ENCODE data around the gene ANKFN1. TPM values are rescaled to one million over a fixed set of nuclear protein-coding genes. Genes with fewer than 3 reads are reported as not detected.

Gene ANKFN1
- total RNA-seq, 1 donor from 2014 or later, result 1.6 TPM

DNA sequence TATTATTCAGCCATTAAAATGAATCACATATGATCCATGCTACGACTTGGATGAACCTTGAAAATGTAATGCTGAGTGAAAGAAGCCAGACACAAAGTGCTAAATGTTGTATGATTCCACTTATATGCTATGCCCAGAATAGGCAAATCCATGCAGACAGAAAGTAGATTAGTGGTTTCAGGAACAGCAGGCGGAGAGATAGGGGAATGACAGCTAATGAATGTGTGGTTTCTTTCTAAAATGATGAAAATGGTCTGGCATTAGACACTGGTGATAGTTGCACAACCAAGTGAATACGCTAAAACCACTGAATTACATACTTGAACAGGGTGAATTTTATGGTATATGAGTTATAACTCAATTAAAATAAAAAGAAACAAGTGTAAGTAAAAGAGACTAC, 318.4 kb downstream of the ANKFN1 start:
- H3K4me1 ChIP-seq (ENCODE audit: control insufficient read depth in 3 of 3, insufficient read depth in 3 of 3, low read length in 3 of 3), result peaks cover 0 to 3% (median 0%) of the 10 kb centered on the region in 3 donors
- no peaks in the 10 kb centered on the region for H3K27me3 ChIP-seq (ENCODE audit: control insufficient read depth in 3 of 3, insufficient read depth in 3 of 3, low read length in 3 of 3)
- no peak overlapping the region for H3K9ac ChIP-seq (ENCODE audit: low read depth in 1 of 3, low read length in 3 of 3)
- no peak overlapping the region for H3K4me3 ChIP-seq (ENCODE audit: low read length in 3 of 3)
- H3K36me3 ChIP-seq (ENCODE audit: control insufficient read depth in 3 of 3, insufficient read depth in 3 of 3, low read length in 3 of 3), result no peaks in the 10 kb centered on the region
- H3K27ac ChIP-seq (ENCODE audit: low read depth, low read length), result no peak overlapping the region
- H3K9me3 ChIP-seq (ENCODE audit: control insufficient read depth in 3 of 3, low read length in 3 of 3), result peaks cover 0 to 2% (median 0%) of the 10 kb centered on the region in 3 donors

DNA sequence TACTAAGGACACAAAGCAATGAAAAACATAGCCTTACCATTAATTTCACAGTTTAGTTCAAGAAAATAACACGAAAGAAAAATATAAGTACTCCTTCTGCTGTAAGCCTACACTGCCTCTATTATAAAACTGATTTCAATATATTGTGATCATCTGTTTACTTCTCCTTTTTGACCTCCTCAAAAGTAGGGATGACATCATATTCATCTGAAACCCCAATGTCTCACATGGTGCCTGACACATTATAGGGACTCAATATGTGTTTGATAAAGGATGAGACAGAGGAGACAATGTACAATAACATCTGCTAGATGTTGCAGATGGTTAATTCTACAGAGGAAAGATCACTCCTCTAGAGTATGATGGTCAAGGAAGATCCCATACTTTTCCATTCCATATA, 321.8 kb downstream of the ANKFN1 start:
- H3K4me1 ChIP-seq (ENCODE audit: control insufficient read depth in 3 of 3, insufficient read depth in 3 of 3, low read length in 3 of 3), result no peaks in the 10 kb centered on the region
- peaks cover 0 to 2% (median 0%) of the 10 kb centered on the region in 3 donors for H3K9me3 ChIP-seq (ENCODE audit: control insufficient read depth in 3 of 3, low read length in 3 of 3)
- no peaks in the 10 kb centered on the region for H3K27me3 ChIP-seq (ENCODE audit: control insufficient read depth in 3 of 3, insufficient read depth in 3 of 3, low read length in 3 of 3)
- no peak overlapping the region for H3K27ac ChIP-seq (ENCODE audit: low read depth, low read length)
- H3K4me3 ChIP-seq (ENCODE audit: low read length in 3 of 3), result no peak overlapping the region
- H3K9ac ChIP-seq (ENCODE audit: low read depth in 1 of 3, low read length in 3 of 3), result no peak overlapping the region
- no peaks in the 10 kb centered on the region for H3K36me3 ChIP-seq (ENCODE audit: control insufficient read depth in 3 of 3, insufficient read depth in 3 of 3, low read length in 3 of 3)

DNA sequence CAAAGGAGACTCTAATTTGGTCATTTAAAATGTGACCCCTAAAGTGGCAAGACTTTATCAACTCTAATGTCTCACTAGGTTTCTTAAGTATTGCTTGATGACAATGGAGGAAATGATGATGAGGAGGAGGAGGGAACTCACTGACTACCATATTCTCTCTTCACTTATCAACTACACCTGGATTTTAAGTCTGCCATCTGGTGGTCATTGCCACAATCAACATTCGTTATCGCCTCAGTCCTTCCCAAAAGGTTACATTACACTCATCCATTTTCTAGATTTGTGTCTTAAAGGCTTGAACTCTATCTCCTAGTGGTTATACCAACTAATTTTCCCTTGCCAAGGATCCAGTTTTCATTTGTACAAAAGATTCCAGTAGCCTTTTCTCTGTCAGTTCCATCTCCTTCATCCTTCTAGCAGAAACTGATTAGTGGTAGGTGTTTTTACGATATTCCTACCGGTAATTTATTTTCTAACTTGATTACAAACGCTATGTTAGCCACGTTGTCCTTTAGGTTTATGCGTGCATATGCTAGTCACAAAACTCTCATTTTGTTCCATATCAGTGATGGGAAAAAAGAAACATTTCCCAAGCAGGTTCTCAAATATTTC, 325.7 kb downstream of the ANKFN1 start:
- H3K36me3 ChIP-seq (ENCODE audit: control insufficient read depth in 3 of 3, insufficient read depth in 3 of 3, low read length in 3 of 3), result no peaks in the 10 kb centered on the region
- no peak overlapping the region for H3K9ac ChIP-seq (ENCODE audit: low read depth in 1 of 3, low read length in 3 of 3)
- no peak overlapping the region for H3K4me3 ChIP-seq (ENCODE audit: low read length in 3 of 3)
- H3K27me3 ChIP-seq (ENCODE audit: control insufficient read depth in 3 of 3, insufficient read depth in 3 of 3, low read length in 3 of 3), result no peaks in the 10 kb centered on the region
- H3K27ac ChIP-seq (ENCODE audit: low read depth, low read length), result no peak overlapping the region
- H3K4me1 ChIP-seq (ENCODE audit: control insufficient read depth in 3 of 3, insufficient read depth in 3 of 3, low read length in 3 of 3), result peaks cover 3 to 11% (median 8%) of the 10 kb centered on the region in 3 donors
- H3K9me3 ChIP-seq (ENCODE audit: control insufficient read depth in 3 of 3, low read length in 3 of 3), result no peaks in the 10 kb centered on the region

DNA sequence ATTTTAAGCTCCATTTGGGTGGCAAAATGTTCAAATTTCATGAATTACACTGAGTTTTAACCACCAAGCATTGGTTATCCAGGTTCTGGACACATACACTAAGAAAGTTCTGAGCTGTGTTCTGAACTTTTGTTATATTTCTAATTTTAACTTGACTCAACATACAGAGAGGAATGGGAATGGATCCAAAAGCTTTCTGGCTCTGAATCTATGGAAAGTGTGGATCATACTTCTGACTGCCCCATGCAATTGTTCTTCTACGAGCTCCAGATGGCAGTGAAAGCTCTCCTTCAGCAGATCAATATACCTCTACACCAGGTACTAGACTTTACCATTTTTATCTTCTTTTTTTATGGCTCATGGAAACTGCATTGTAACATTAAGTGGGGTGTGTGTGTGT, 327.2 kb downstream of the ANKFN1 start:
- no peaks in the 10 kb centered on the region for H3K9me3 ChIP-seq (ENCODE audit: control insufficient read depth in 3 of 3, low read length in 3 of 3)

DNA sequence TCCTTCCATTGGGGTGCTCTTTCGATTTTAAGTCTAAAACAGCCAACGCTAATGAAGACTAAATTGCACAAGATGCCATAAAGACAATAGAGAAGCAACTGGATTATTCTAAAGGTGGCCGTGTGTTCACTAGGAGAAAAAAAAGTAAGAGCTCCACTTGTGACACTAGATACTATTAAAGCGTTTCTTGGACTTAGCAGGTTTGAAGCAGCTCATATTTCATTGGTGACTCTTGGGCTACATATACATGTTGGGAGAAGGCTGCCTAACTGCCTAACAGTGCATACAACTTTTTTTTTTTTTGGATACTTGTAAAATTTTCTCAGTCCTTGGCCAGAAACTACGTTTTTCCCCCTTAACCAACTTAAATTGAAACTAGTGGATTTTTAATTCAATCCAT, 328.4 kb downstream of the ANKFN1 start:
- Histone ChIP-seq H3K27me3 (ENCODE audit: control insufficient read depth in 3 of 3, insufficient read depth in 3 of 3, low read length in 3 of 3) (no peaks in the 10 kb centered on the region), H3K4me3 (ENCODE audit: low read length in 3 of 3) (peak overlapping the region in 1 of 3 donors; percentile 11), H3K36me3 (ENCODE audit: control insufficient read depth in 3 of 3, insufficient read depth in 3 of 3, low read length in 3 of 3) (no peaks in the 10 kb centered on the region), H3K9ac (ENCODE audit: low read depth in 1 of 3, low read length in 3 of 3) (no peak overlapping the region), H3K9me3 (ENCODE audit: control insufficient read depth in 3 of 3, low read length in 3 of 3) (no peaks in the 10 kb centered on the region), H3K27ac (ENCODE audit: low read depth, low read length) (no peak overlapping the region), H3K4me1 (ENCODE audit: control insufficient read depth in 3 of 3, insufficient read depth in 3 of 3, low read length in 3 of 3) (peaks cover 3 to 14% (median 8%) of the 10 kb centered on the region in 3 donors)

More for the DNA sequence above, 327.2 kb downstream of the ANKFN1 start:
- H3K4me1 ChIP-seq (ENCODE audit: control insufficient read depth in 3 of 3, insufficient read depth in 3 of 3, low read length in 3 of 3), result peaks cover 3 to 14% (median 8%) of the 10 kb centered on the region in 3 donors
- no peak overlapping the region for H3K27ac ChIP-seq (ENCODE audit: low read depth, low read length)
- H3K9ac ChIP-seq (ENCODE audit: low read depth in 1 of 3, low read length in 3 of 3), result no peak overlapping the region
- no peaks in the 10 kb centered on the region for H3K36me3 ChIP-seq (ENCODE audit: control insufficient read depth in 3 of 3, insufficient read depth in 3 of 3, low read length in 3 of 3)
- H3K27me3 ChIP-seq (ENCODE audit: control insufficient read depth in 3 of 3, insufficient read depth in 3 of 3, low read length in 3 of 3), result no peaks in the 10 kb centered on the region
- H3K4me3 ChIP-seq (ENCODE audit: low read length in 3 of 3), result no peak overlapping the region

DNA sequence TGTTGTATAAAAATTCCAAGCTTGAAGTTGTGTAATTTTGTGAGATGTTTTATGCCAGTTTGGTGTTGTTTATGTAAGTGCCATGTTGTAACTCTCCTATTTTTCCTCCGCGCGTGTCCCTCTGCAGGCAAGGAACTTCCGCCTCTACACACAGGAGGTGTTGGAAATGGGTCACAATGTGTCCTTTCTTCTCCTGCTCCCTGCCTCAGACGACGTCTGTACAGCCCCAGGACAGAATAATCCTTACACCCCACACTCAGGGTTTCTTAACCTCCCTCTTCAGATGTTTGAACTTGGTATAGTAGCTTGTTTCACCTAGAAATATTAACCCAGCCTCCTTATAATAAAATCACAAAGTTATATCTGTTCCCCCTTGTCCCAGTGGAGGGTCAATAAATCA, 329.0 kb downstream of the ANKFN1 start:
- no peaks in the 10 kb centered on the region for H3K9me3 ChIP-seq (ENCODE audit: control insufficient read depth in 3 of 3, low read length in 3 of 3)
- H3K4me3 ChIP-seq (ENCODE audit: low read length in 3 of 3), result no peak overlapping the region
- H3K36me3 ChIP-seq (ENCODE audit: control insufficient read depth in 3 of 3, insufficient read depth in 3 of 3, low read length in 3 of 3), result no peaks in the 10 kb centered on the region
- no peak overlapping the region for H3K9ac ChIP-seq (ENCODE audit: low read depth in 1 of 3, low read length in 3 of 3)
- no peak overlapping the region for H3K27ac ChIP-seq (ENCODE audit: low read depth, low read length)
- H3K4me1 ChIP-seq (ENCODE audit: control insufficient read depth in 3 of 3, insufficient read depth in 3 of 3, low read length in 3 of 3), result peaks cover 3 to 14% (median 8%) of the 10 kb centered on the region in 3 donors
- H3K27me3 ChIP-seq (ENCODE audit: control insufficient read depth in 3 of 3, insufficient read depth in 3 of 3, low read length in 3 of 3), result no peaks in the 10 kb centered on the region

DNA sequence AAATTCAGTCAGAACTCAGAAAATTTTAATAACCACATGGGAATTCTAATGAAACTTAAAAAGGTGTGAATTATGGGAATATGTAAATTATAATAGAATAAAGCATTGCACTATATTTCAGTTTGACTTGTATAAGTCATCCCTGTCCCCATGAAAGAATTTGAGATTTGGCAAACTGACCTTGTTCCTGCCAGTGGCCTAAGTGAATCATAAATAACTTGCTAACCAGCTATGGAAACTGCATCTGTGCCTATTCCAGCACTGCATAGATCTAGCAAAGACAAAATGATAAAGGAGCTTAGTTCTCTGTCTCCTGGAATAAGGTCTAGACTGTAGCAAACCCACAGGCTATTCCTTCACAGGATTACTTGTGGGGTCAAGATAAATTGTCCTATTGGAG, 333.5 kb downstream of the ANKFN1 start:
- Histone ChIP-seq H3K4me3 (ENCODE audit: low read length in 3 of 3) (no peak overlapping the region), H3K9ac (ENCODE audit: low read depth in 1 of 3, low read length in 3 of 3) (no peak overlapping the region), H3K4me1 (ENCODE audit: control insufficient read depth in 3 of 3, insufficient read depth in 3 of 3, low read length in 3 of 3) (peaks cover 0 to 7% (median 0%) of the 10 kb centered on the region in 3 donors), H3K27me3 (ENCODE audit: control insufficient read depth in 3 of 3, insufficient read depth in 3 of 3, low read length in 3 of 3) (no peaks in the 10 kb centered on the region), H3K36me3 (ENCODE audit: control insufficient read depth in 3 of 3, insufficient read depth in 3 of 3, low read length in 3 of 3) (no peaks in the 10 kb centered on the region), H3K9me3 (ENCODE audit: control insufficient read depth in 3 of 3, low read length in 3 of 3) (no peaks in the 10 kb centered on the region), H3K27ac (ENCODE audit: low read depth, low read length) (no peak overlapping the region)

DNA sequence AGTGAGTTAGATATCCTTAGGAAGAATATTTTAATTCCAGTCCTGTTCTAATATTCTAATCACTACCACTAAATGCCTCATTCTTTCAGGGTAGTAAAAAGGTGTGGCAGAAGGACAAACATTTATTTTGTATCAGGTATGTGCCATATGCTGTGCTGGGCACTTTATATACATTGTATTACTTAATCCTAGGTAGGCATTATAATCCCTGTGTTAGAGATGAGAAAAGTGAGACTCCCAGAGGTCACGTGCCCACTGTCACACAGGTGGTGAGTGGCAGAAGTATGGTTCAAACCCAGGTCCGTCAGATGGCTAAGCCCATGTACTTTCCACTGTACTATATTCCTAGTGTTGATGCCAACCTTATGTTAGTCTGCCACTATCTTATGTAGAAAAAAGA, 335.5 kb downstream of the ANKFN1 start:
- no peaks in the 10 kb centered on the region for H3K27me3 ChIP-seq (ENCODE audit: control insufficient read depth in 3 of 3, insufficient read depth in 3 of 3, low read length in 3 of 3)
- H3K4me1 ChIP-seq (ENCODE audit: control insufficient read depth in 3 of 3, insufficient read depth in 3 of 3, low read length in 3 of 3), result peaks cover 0 to 4% (median 0%) of the 10 kb centered on the region in 3 donors
- no peaks in the 10 kb centered on the region for H3K9me3 ChIP-seq (ENCODE audit: control insufficient read depth in 3 of 3, low read length in 3 of 3)
- no peak overlapping the region for H3K4me3 ChIP-seq (ENCODE audit: low read length in 3 of 3)
- H3K27ac ChIP-seq (ENCODE audit: low read depth, low read length), result no peak overlapping the region
- no peaks in the 10 kb centered on the region for H3K36me3 ChIP-seq (ENCODE audit: control insufficient read depth in 3 of 3, insufficient read depth in 3 of 3, low read length in 3 of 3)
- no peak overlapping the region for H3K9ac ChIP-seq (ENCODE audit: low read depth in 1 of 3, low read length in 3 of 3)

DNA sequence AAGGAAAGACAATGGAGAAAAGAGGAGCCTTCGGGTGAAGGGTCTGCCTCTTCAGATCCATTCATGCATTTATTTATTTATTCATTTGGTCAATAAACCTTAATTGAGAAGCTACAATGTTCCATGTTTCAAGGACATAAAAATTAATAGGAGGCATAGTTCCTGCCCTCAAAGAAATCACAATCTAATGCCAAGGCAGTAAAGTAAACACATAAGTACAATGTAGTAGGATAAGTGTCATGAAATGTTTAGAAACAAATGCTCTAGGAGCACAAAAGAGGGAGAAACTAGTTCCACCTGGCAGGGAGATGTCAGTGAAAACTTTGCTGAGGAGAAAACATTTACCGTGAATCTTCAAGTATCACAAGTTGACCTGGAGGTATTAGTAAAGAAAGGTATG, 336.7 kb downstream of the ANKFN1 start:
- no peak overlapping the region for H3K4me3 ChIP-seq (ENCODE audit: low read length in 3 of 3)
- no peak overlapping the region for H3K27ac ChIP-seq (ENCODE audit: low read depth, low read length)
- no peaks in the 10 kb centered on the region for H3K9me3 ChIP-seq (ENCODE audit: control insufficient read depth in 3 of 3, low read length in 3 of 3)
- H3K9ac ChIP-seq (ENCODE audit: low read depth in 1 of 3, low read length in 3 of 3), result no peak overlapping the region
- no peaks in the 10 kb centered on the region for H3K36me3 ChIP-seq (ENCODE audit: control insufficient read depth in 3 of 3, insufficient read depth in 3 of 3, low read length in 3 of 3)
- no peaks in the 10 kb centered on the region for H3K27me3 ChIP-seq (ENCODE audit: control insufficient read depth in 3 of 3, insufficient read depth in 3 of 3, low read length in 3 of 3)
- H3K4me1 ChIP-seq (ENCODE audit: control insufficient read depth in 3 of 3, insufficient read depth in 3 of 3, low read length in 3 of 3), result no peaks in the 10 kb centered on the region

DNA sequence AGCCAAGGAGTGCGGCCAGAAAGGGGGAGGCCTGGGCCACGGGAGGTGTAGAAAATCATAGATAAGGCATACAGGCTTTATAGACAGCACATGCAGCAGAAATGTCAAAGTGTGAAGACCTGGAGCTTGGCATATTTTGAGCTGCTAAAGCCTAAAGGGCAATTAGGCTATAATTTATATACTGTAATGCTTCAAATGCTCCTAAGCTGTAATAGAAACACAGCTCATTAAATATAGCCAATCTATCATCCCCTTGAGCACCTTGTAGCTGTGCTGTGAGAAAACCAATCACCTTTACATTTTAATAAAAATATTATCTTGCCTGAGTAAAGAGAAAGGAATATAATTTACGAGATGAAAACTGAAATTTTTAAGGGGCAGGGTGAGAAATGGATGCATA, 342.3 kb downstream of the ANKFN1 start:
- Histone ChIP-seq H3K27ac (ENCODE audit: low read depth, low read length) (no peak overlapping the region), H3K4me3 (ENCODE audit: low read length in 3 of 3) (no peak overlapping the region), H3K9me3 (ENCODE audit: control insufficient read depth in 3 of 3, low read length in 3 of 3) (no peaks in the 10 kb centered on the region), H3K4me1 (ENCODE audit: control insufficient read depth in 3 of 3, insufficient read depth in 3 of 3, low read length in 3 of 3) (no peaks in the 10 kb centered on the region), H3K9ac (ENCODE audit: low read depth in 1 of 3, low read length in 3 of 3) (no peak overlapping the region), H3K27me3 (ENCODE audit: control insufficient read depth in 3 of 3, insufficient read depth in 3 of 3, low read length in 3 of 3) (no peaks in the 10 kb centered on the region), H3K36me3 (ENCODE audit: control insufficient read depth in 3 of 3, insufficient read depth in 3 of 3, low read length in 3 of 3) (no peaks in the 10 kb centered on the region)
